Keratinocyte (primary cell): ENCODE measurements around the gene TAMALIN. TPM values are rescaled to one million over a fixed set of nuclear protein-coding genes. Genes with fewer than 3 reads are reported as not detected.

ENCODE experiments used
- DNase-seq: peaks from one replicate; pipeline ENCODE4 v3.0.0-alpha.2; 2011; ENCODE audit warnings: low read depth, missing footprints, low spot score
- FAIRE-seq: peaks from 2 replicates; lab custom pipeline; 2011; peaks lifted over from hg19 to GRCh38; lab: Jason Lieb, UNC
- H2AFZ ChIP-seq: 2 replicates; pipeline ENCODE4 v1.6.0; 2012; ENCODE audit warnings: low read length, control low read depth, inconsistent platforms; ENCODE audit not compliant: control insufficient read depth
- H3K27ac ChIP-seq: 2 replicates; pipeline ENCODE4 v1.5.1; 2011; ENCODE audit warnings: low read length; ENCODE audit not compliant: control insufficient read depth, insufficient read depth
- H3K27me3 ChIP-seq: 3 replicates; pipeline ENCODE4 v1.6.0; 2011; ENCODE audit warnings: low read length; ENCODE audit not compliant: control insufficient read depth, insufficient read depth; ENCODE audit errors: extremely low read depth
- H3K36me3 ChIP-seq, 2 experiments: 2 replicates in 1 of 2; 3 replicates in 1 of 2; pipeline ENCODE4 v1.5.1; 2011; ENCODE audit warnings: low read length in 2 of 2, mild to moderate bottlenecking in 1 of 2; ENCODE audit not compliant: control insufficient read depth in 2 of 2, insufficient read depth in 2 of 2; ENCODE audit errors: extremely low read depth in 1 of 2
- H3K4me1 ChIP-seq: 3 replicates; pipeline ENCODE4 v1.5.1; 2011; ENCODE audit warnings: low read length; ENCODE audit not compliant: control insufficient read depth, insufficient read depth; ENCODE audit errors: extremely low read depth
- H3K4me2 ChIP-seq: 3 replicates; pipeline ENCODE4 v1.6.0; 2011; ENCODE audit warnings: low read depth, low read length; ENCODE audit not compliant: control insufficient read depth, insufficient read depth; ENCODE audit errors: extremely low read depth
- H3K4me3 ChIP-seq, 3 experiments: fragments of 200-600 bp in 1 of 3; sonication (generic) in 1 of 3; 2 replicates in 2 of 3; 3 replicates in 1 of 3; pipeline ENCODE4 v1.5.1; 2011 to 2016; ENCODE audit warnings: low read length in 3 of 3, mild to moderate bottlenecking in 3 of 3, control low read depth in 2 of 3, inconsistent platforms in 1 of 3, low read depth in 1 of 3, mixed read lengths in 1 of 3, mixed run types in 1 of 3, moderate library complexity in 1 of 3; ENCODE audit not compliant: control insufficient read depth in 2 of 3, insufficient read depth in 2 of 3; ENCODE audit errors: extremely low read depth in 1 of 3
- H3K79me2 ChIP-seq: 2 replicates; pipeline ENCODE4 v1.6.0; 2012; ENCODE audit warnings: low read length; ENCODE audit not compliant: control insufficient read depth, insufficient read depth
- H3K9ac ChIP-seq: 3 replicates; pipeline ENCODE4 v1.6.0; 2011; ENCODE audit warnings: low read length; ENCODE audit not compliant: control insufficient read depth, insufficient read depth; ENCODE audit errors: extremely low read depth
- H3K9me1 ChIP-seq: 3 replicates; pipeline ENCODE4 v1.6.0; 2011; ENCODE audit warnings: low read length; ENCODE audit not compliant: control insufficient read depth, insufficient read depth; ENCODE audit errors: extremely low read depth
- H3K9me3 ChIP-seq: 2 replicates; pipeline ENCODE4 v1.5.1; 2012; ENCODE audit warnings: low read depth, low read length; ENCODE audit not compliant: control insufficient read depth
- H4K20me1 ChIP-seq: 3 replicates; pipeline ENCODE4 v1.6.0; 2011; ENCODE audit warnings: low read length; ENCODE audit not compliant: control insufficient read depth, insufficient read depth; ENCODE audit errors: extremely low read depth
- CTCF ChIP-seq, 3 experiments: IDR thresholded peaks in 1 of 3; conservative IDR thresholded peaks in 1 of 3; optimal IDR thresholded peaks in 1 of 3; 2 replicates in 2 of 3; 3 replicates in 1 of 3; pipeline versions ENCODE3 to v1.5.1; 2011; ENCODE audit warnings: low read length in 3 of 3, mild to moderate bottlenecking in 3 of 3, moderate library complexity in 2 of 3, control low read depth in 1 of 3, inconsistent platforms in 1 of 3; ENCODE audit not compliant: insufficient read depth in 2 of 3; ENCODE audit errors: extremely low read depth in 1 of 3
- EZH2 ChIP-seq: IDR thresholded peaks from one replicate; pipeline ENCODE4 v1.6.1; 2012; ENCODE audit warnings: inconsistent platforms, mild to moderate bottlenecking, low read length, moderate library complexity
- dilution Hi-C: fragments of 300-500 bp; cut with MboI; formaldehyde crosslinking; loops from one replicate; pipeline ENCODE4 v1.7.0; 2020; ENCODE audit warnings: low sequenced_read_pairs; ENCODE audit not compliant: extremely low pct_ligation_motif_present
- polyA plus RNA-seq, 5 experiments: library from polyadenylated mRNA; depleted of rRNA in 3 of 5; stranded (reverse) in 3 of 5; stranded (forward) in 1 of 5; unstranded in 1 of 5; fragments of >200 nt; gene quantifications; 1 replicate in 1 of 5; 2 replicates in 3 of 5; 3 replicates in 1 of 5; pipeline versions ENCODE4 v1.2.1 to v1.2.3, GENCODE V29; 2011 to 2012; ENCODE audit warnings: missing spikeins in 2 of 5, low read depth in 1 of 5, low replicate concordance in 1 of 5

Gene TAMALIN
- polyA plus RNA-seq, 1 donor (not counting 4 experiments of a cell fraction or from before 2014, with no cell fraction given) = 0.54 TPM

- peaks cover 8% of the 10 kb centered on the region for H3K4me1 ChIP-seq
- DNase-seq (no peak), FAIRE-seq (no peak)
- no peak for TF ChIP-seq CTCF (optimal IDR thresholded peaks at IDR 0.05 in 1 of 3, IDR thresholded peaks at IDR 0.05 in 1 of 3, conservative IDR thresholded peaks at IDR 0.05 in 1 of 3; ENCODE audit: extremely low read depth in 1 of 3, insufficient read depth in 2 of 3, low read length in 3 of 3)
- TF ChIP-seq EZH2 = no peak
- no peak overlapping the region for H3K9ac ChIP-seq
- H3K9me1 ChIP-seq = no peaks in the 10 kb centered on the region
- H3K27ac ChIP-seq = no peak overlapping the region
- dilution Hi-C loops = no loop called here
- H3K4me3 ChIP-seq = no peak overlapping the region
- H4K20me1 ChIP-seq = no peaks in the 10 kb centered on the region
- no peaks in the 10 kb centered on the region for H3K36me3 ChIP-seq
- H3K9me3 ChIP-seq = no peaks in the 10 kb centered on the region
- no peak overlapping the region for H2AFZ ChIP-seq
- H3K27me3 ChIP-seq = peaks cover 5% of the 10 kb centered on the region
- no peaks in the 10 kb centered on the region for H3K79me2 ChIP-seq
- H3K4me2 ChIP-seq = no peak overlapping the region
Observed at GRCh38 chr12:52041035-52041434, 34.3 kb downstream of the TAMALIN start.

GRCh38 chr12:52041695-52042123, 35.0 kb downstream of the TAMALIN start:
- TF ChIP-seq EZH2 = no peak
- no peak for TF ChIP-seq CTCF (optimal IDR thresholded peaks at IDR 0.05 in 1 of 3, IDR thresholded peaks at IDR 0.05 in 1 of 3, conservative IDR thresholded peaks at IDR 0.05 in 1 of 3; ENCODE audit: extremely low read depth in 1 of 3, insufficient read depth in 2 of 3, low read length in 3 of 3)
- peaks cover 2% of the 10 kb centered on the region for H3K4me1 ChIP-seq
- DNase-seq (no peak), FAIRE-seq (no peak)
- dilution Hi-C loops = no loop called here
- no peak overlapping the region for H2AFZ ChIP-seq
- H3K79me2 ChIP-seq = no peaks in the 10 kb centered on the region
- no peak overlapping the region for H3K4me3 ChIP-seq
- no peak overlapping the region for H3K9ac ChIP-seq
- H3K9me1 ChIP-seq = no peaks in the 10 kb centered on the region
- H3K27ac ChIP-seq = no peak overlapping the region
- H3K36me3 ChIP-seq = no peaks in the 10 kb centered on the region
- no peaks in the 10 kb centered on the region for H3K9me3 ChIP-seq
- H3K4me2 ChIP-seq = no peak overlapping the region
- no peaks in the 10 kb centered on the region for H3K27me3 ChIP-seq
- H4K20me1 ChIP-seq = no peaks in the 10 kb centered on the region
